PFSK-1 (cell line): Measurements from ENCODE around the gene FLCN.

Experiments
- FOXP2 ChIP-seq: optimal IDR thresholded peaks from 2 replicates; pipeline ENCODE3; 2011; ENCODE audit warnings: borderline replicate concordance, control low read depth, inconsistent platforms; ENCODE audit not compliant: insufficient read depth; ENCODE audit errors: extremely low read length, extremely low read depth
- POLR2AphosphoS5 ChIP-seq: IDR thresholded peaks from 2 replicates; pipeline ENCODE4 v1.6.1; 2012; ENCODE audit warnings: low read depth, mild to moderate bottlenecking, control low read depth, low read length, moderate library complexity
- SIN3A ChIP-seq: IDR thresholded peaks from 2 replicates; pipeline ENCODE4 v1.6.1; 2012; ENCODE audit warnings: mild to moderate bottlenecking, low read length, moderate library complexity, borderline replicate concordance; ENCODE audit not compliant: insufficient read depth
- TAF1 ChIP-seq: IDR thresholded peaks from 2 replicates; pipeline ENCODE4 v1.6.1; 2012; ENCODE audit warnings: low read length, control low read depth, borderline replicate concordance; ENCODE audit not compliant: insufficient read depth
- TF ChIP-seq, protein P1 (sequence below), 2 experiments: IDR thresholded peaks; 2 replicates each; pipeline versions ENCODE4 v1.6.1 to v1.8.0; 2011 to 2012; ENCODE audit warnings: low read depth in 2 of 2, low read length in 2 of 2, control low read depth in 1 of 2, inconsistent platforms in 1 of 2, mild to moderate bottlenecking in 1 of 2, moderate library complexity in 1 of 2; ENCODE audit not compliant: insufficient read depth in 1 of 2

FLCN gene

DNA sequence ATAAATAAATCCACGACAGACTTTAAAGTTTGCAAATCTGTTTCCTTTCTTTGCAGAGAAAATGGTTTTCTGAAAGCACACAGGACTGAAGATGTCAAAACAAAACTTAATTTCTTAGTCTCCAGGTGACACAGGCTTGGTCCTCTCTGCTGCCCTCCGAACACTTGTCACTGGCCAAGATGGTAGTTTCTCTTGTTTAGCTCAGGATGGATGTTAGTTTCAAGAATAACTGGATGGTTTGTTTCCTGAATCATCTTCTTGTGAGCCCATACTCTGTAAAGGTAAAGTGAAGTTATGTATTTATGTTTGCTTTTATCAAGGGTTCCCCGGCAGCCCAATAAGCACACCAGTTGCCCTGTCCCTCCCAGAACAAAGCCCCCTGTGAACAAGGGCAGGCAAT lies 9.9 kb upstream of the FLCN start:
- TF ChIP-seq, protein P1, sequence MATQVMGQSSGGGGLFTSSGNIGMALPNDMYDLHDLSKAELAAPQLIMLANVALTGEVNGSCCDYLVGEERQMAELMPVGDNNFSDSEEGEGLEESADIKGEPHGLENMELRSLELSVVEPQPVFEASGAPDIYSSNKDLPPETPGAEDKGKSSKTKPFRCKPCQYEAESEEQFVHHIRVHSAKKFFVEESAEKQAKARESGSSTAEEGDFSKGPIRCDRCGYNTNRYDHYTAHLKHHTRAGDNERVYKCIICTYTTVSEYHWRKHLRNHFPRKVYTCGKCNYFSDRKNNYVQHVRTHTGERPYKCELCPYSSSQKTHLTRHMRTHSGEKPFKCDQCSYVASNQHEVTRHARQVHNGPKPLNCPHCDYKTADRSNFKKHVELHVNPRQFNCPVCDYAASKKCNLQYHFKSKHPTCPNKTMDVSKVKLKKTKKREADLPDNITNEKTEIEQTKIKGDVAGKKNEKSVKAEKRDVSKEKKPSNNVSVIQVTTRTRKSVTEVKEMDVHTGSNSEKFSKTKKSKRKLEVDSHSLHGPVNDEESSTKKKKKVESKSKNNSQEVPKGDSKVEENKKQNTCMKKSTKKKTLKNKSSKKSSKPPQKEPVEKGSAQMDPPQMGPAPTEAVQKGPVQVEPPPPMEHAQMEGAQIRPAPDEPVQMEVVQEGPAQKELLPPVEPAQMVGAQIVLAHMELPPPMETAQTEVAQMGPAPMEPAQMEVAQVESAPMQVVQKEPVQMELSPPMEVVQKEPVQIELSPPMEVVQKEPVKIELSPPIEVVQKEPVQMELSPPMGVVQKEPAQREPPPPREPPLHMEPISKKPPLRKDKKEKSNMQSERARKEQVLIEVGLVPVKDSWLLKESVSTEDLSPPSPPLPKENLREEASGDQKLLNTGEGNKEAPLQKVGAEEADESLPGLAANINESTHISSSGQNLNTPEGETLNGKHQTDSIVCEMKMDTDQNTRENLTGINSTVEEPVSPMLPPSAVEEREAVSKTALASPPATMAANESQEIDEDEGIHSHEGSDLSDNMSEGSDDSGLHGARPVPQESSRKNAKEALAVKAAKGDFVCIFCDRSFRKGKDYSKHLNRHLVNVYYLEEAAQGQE (IDR thresholded peaks at IDR 0.05; ENCODE audit: insufficient read depth in 1 of 2, low read depth in 2 of 2, low read length in 2 of 2): no peak
- TF ChIP-seq POLR2AphosphoS5 (0 out of 2 replicates have a peak, but pooled peaks have one; percentile 27), TAF1 (no peak)

GRCh38 chr17:17243163-17243562 lies 6.2 kb upstream of the FLCN start:
- TF ChIP-seq SIN3A (no peak), FOXP2 (no peak), TAF1 (no peak), POLR2AphosphoS5 (no peak)
- TF ChIP-seq, protein P1 (IDR thresholded peaks at IDR 0.05; ENCODE audit: insufficient read depth in 1 of 2, low read depth in 2 of 2, low read length in 2 of 2): no peak

DNA sequence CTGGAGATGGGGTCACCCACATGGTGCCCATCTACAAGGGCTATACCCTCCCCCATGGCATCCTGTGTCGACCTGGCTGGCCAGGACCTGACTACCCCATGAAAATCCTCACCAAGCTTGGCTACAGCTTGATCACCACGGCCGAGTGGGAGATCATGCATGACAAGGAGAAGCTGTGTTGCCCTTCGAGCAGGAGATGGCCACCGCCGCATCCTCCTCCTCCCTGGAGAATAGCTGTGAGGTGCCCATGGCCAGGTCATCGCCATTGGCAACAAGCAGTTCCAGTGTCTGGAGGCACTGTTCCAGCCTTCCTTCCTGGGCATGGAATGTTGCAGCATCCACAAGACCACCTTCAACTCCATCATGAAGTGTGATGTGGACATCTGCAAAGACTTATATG lies 5.3 kb upstream of the FLCN start:
- TF ChIP-seq FOXP2: no peak
- TF ChIP-seq, protein P1 (IDR thresholded peaks at IDR 0.05; ENCODE audit: insufficient read depth in 1 of 2, low read depth in 2 of 2, low read length in 2 of 2): no peak
- TF ChIP-seq TAF1: no peak
- TF ChIP-seq POLR2AphosphoS5: no peak
- TF ChIP-seq SIN3A: no peak

- TF ChIP-seq SIN3A (no peak), POLR2AphosphoS5 (no peak), TAF1 (no peak), FOXP2 (no peak)
- TF ChIP-seq, protein P1 (IDR thresholded peaks at IDR 0.05; ENCODE audit: insufficient read depth in 1 of 2, low read depth in 2 of 2, low read length in 2 of 2): no peak
These were observed 4.7 kb upstream of the FLCN start for GRCh38 chr17:17241656-17242055.

- TF ChIP-seq SIN3A (no peak), POLR2AphosphoS5 (no peak), FOXP2 (no peak), TAF1 (no peak)
- TF ChIP-seq, protein P1 (IDR thresholded peaks at IDR 0.05; ENCODE audit: insufficient read depth in 1 of 2, low read depth in 2 of 2, low read length in 2 of 2): no peak
These were observed 2.9 kb upstream of the FLCN start for GRCh38 chr17:17239832-17240231.
